Stomach (tissue), 9 donors: ENCODE measurements around the gene COL5A1. TPM values are rescaled to one million over a fixed set of nuclear protein-coding genes. Genes with fewer than 3 reads are reported as not detected.

Experiments
- DNase-seq, 2 donors: peaks; one replicate each; pipeline versions ENCODE4 v3.0.0 to v3.0.0-alpha.2; 2013 to 2019
- H3K27ac ChIP-seq, 5 donors: fragments of 200-600 bp in 4 of 5; sonication (generic) in 4 of 5; one replicate each; pipeline ENCODE4 v1.5.1; 2013 to 2019; ENCODE audit warnings: mild to moderate bottlenecking in 1 of 5, moderate library complexity in 1 of 5
- H3K27me3 ChIP-seq, 3 donors: fragments of 200-600 bp; sonication (generic); one replicate each; pipeline ENCODE4 v1.5.1; 2017 to 2019; ENCODE audit warnings: mixed run types in 1 of 3
- H3K36me3 ChIP-seq, 4 donors: fragments of 200-600 bp; sonication (generic); 1 replicate in 3 of 4; 2 replicates in 1 of 4; pipeline ENCODE4 v1.5.1; 2016 to 2019
- H3K4me1 ChIP-seq, 4 donors: fragments of 200-600 bp; sonication (generic); one replicate each; pipeline ENCODE4 v1.5.1; 2016 to 2019
- H3K4me3 ChIP-seq, 4 donors: fragments of 200-600 bp; sonication (generic) in 3 of 4; one replicate each; pipeline ENCODE4 v1.5.1; 2016 to 2019; ENCODE audit warnings: mild to moderate bottlenecking in 1 of 4
- H3K9me3 ChIP-seq, 4 donors: fragments of 200-600 bp; sonication (generic); one replicate each; pipeline ENCODE4 v1.5.1; 2016 to 2019
- CTCF ChIP-seq, 7 experiments: fragments of 450-650 bp in 4 of 7; fragments of 200-600 bp in 3 of 7; sonication (generic) in 3 of 7; IDR thresholded peaks; one replicate each; pipeline ENCODE4 v1.5.1; 2016 to 2019; ENCODE audit warnings: antibody characterized with exemption in 7 of 7, control low read depth in 2 of 7, mild to moderate bottlenecking in 1 of 7
- EP300 ChIP-seq: sonication (generic); formaldehyde crosslinking; IDR thresholded peaks from one replicate; pipeline ENCODE4 v1.6.1; 2017; ENCODE audit warnings: antibody characterized with exemption
- POLR2A ChIP-seq, 4 donors: fragments of 450-650 bp; IDR thresholded peaks; one replicate each; pipeline ENCODE4 v1.6.1; 2016; ENCODE audit warnings: antibody characterized with exemption in 4 of 4, control low read depth in 2 of 4, mild to moderate bottlenecking in 1 of 4, moderate library complexity in 1 of 4
- POLR2AphosphoS5 ChIP-seq, 3 donors: sonication (generic); formaldehyde crosslinking; IDR thresholded peaks; one replicate each; pipeline ENCODE4 v1.6.1; 2016; ENCODE audit warnings: antibody characterized with exemption in 3 of 3
- WGBS, 5 donors: extraction: QIAGEN DNeasy Blood & Tissue Kit in 3 of 5; methylation state at CpG; one replicate each; pipeline versions ENCODE4 v1.1.5 to v1.1.7; 2013 to 2018; 5-methylcytosine and 5-hydroxymethylcytosine counted together
- intact Hi-C: fragments of 100-400 bp; cut with DNase I; formaldehyde crosslinking; loops from one replicate; pipeline ENCODE4 v1.15.1; 2023; ENCODE audit warnings: low total_unique reads
- polyA plus RNA-seq, 3 donors: library from polyadenylated mRNA; stranded (reverse); fragments of 200-250 nt; gene quantifications; one replicate each; pipeline ENCODE4 v1.2.3, GENCODE V29; 2013
- total RNA-seq, 5 donors: library from RNA; depleted of rRNA; stranded (reverse); fragments of >200 nt; gene quantifications; one replicate each; pipeline versions ENCODE4 v1.1.0 to v1.2.3, GENCODE V29; 2014 to 2016
- donor health status: healthy with polysubstance abuse.
- donor health status: Bipolar disorder and iron deficiency.
- donor health status: healthy.

COL5A1 gene
- total and polyA plus RNA-seq, 8 donors, result 7.3 to 205 (median 26.4) TPM

- intact Hi-C loops, result no loop called here
- TF ChIP-seq POLR2AphosphoS5 (IDR thresholded peaks at IDR 0.05), result no peak
- no peak for TF ChIP-seq POLR2A (IDR thresholded peaks at IDR 0.05)
- no peak for TF ChIP-seq EP300
- no peak for TF ChIP-seq CTCF (IDR thresholded peaks at IDR 0.05)
- H3K9me3 ChIP-seq, result no peaks in the 10 kb centered on the region
- H3K4me3 ChIP-seq, result no peak overlapping the region
- H3K36me3 ChIP-seq, result peaks cover 16 to 96% (median 65%) of the 10 kb centered on the region in 4 donors
- WGBS, 5 donors, result 84 to 88% (median 86%) methylated on average over 14 to 25 of the region's 25 CpGs
- no peaks in the 10 kb centered on the region for H3K27me3 ChIP-seq
- no peaks in the 10 kb centered on the region for H3K4me1 ChIP-seq
- DNase-seq, result no peak
- H3K27ac ChIP-seq, result no peak overlapping the region
These were observed 193.4 kb downstream of the COL5A1 start for GRCh38 chr9:134834957-134835419.

GRCh38 chr9:134835448-134835847 is 193.8 kb downstream of the COL5A1 start:
- Histone ChIP-seq H3K4me3 (no peak overlapping the region), H3K36me3 (peaks cover 12 to 96% (median 63%) of the 10 kb centered on the region in 4 donors), H3K27me3 (no peaks in the 10 kb centered on the region), H3K4me1 (no peaks in the 10 kb centered on the region), H3K27ac (no peak overlapping the region), H3K9me3 (no peaks in the 10 kb centered on the region)
- 74 to 80% (median 78%) methylated on average over 16 of the region's 16 CpGs for WGBS, 5 donors
- TF ChIP-seq POLR2A (IDR thresholded peaks at IDR 0.05), result no peak
- no peak for TF ChIP-seq CTCF (IDR thresholded peaks at IDR 0.05)
- intact Hi-C loops, result no loop called here
- peak in 1 of 2 donors; percentile 22 for DNase-seq

GRCh38 chr9:134835987-134836386 is 194.4 kb downstream of the COL5A1 start:
- DNase-seq, result no peak
- no peak overlapping the region for H3K4me3 ChIP-seq
- TF ChIP-seq CTCF (IDR thresholded peaks at IDR 0.05) (no peak), POLR2AphosphoS5 (IDR thresholded peaks at IDR 0.05) (no peak), POLR2A (IDR thresholded peaks at IDR 0.05) (no peak), EP300 (no peak)
- 70 to 88% (median 73%) methylated on average over 13 of the region's 13 CpGs for WGBS, 5 donors
- H3K27ac ChIP-seq, result no peak overlapping the region
- H3K27me3 ChIP-seq, result no peaks in the 10 kb centered on the region
- H3K9me3 ChIP-seq, result no peaks in the 10 kb centered on the region
- no peaks in the 10 kb centered on the region for H3K4me1 ChIP-seq
- peaks cover 7 to 95% (median 61%) of the 10 kb centered on the region in 4 donors for H3K36me3 ChIP-seq
- intact Hi-C loops, result no loop called here

GRCh38 chr9:134836406-134836970 is 194.9 kb downstream of the COL5A1 start:
- intact Hi-C loops, result no loop called here
- Histone ChIP-seq H3K4me1 (no peaks in the 10 kb centered on the region), H3K4me3 (no peak overlapping the region), H3K27ac (no peak overlapping the region), H3K27me3 (no peaks in the 10 kb centered on the region), H3K9me3 (no peaks in the 10 kb centered on the region), H3K36me3 (peaks cover 4 to 95% (median 60%) of the 10 kb centered on the region in 4 donors)
- TF ChIP-seq CTCF (IDR thresholded peaks at IDR 0.05) (no peak), EP300 (no peak), POLR2AphosphoS5 (IDR thresholded peaks at IDR 0.05) (no peak), POLR2A (IDR thresholded peaks at IDR 0.05) (no peak)
- WGBS, 5 donors, result 85 to 89% (median 87%) methylated on average over 18 to 19 of the region's 19 CpGs
- no peak for DNase-seq
